ENCODE measurements around the gene MTUS2.

The MTUS2 gene

GRCh38 chr13:29526741-29527140 is 706.6 kb downstream of the MTUS2 start:
- DNase-seq (ENCODE audit: low read depth) = no peak

GRCh38 chr13:29527511-29527910 is 707.4 kb downstream of the MTUS2 start:
- DNase-seq (ENCODE audit: low read depth) = no peak

- no peak for DNase-seq (ENCODE audit: low read depth)
Measured at GRCh38 chr13:29527916-29528315, 707.8 kb downstream of the MTUS2 start.

GRCh38 chr13:29529754-29530153 is 709.6 kb downstream of the MTUS2 start:
- no peak for DNase-seq (ENCODE audit: low read depth)

GRCh38 chr13:29530901-29531300 is 710.8 kb downstream of the MTUS2 start:
- no peak for DNase-seq (ENCODE audit: low read depth)

- DNase-seq (ENCODE audit: low read depth) = no peak
Measured at GRCh38 chr13:29532116-29532515, 712.0 kb downstream of the MTUS2 start.

- DNase-seq (ENCODE audit: low read depth) = no peak
Measured at GRCh38 chr13:29532821-29533220, 712.7 kb downstream of the MTUS2 start.

GRCh38 chr13:29534083-29534482 is 713.9 kb downstream of the MTUS2 start:
- DNase-seq (ENCODE audit: low read depth) = no peak

- DNase-seq (ENCODE audit: low read depth) = no peak
Measured at GRCh38 chr13:29535663-29536655, 715.8 kb downstream of the MTUS2 start.

GRCh38 chr13:29536853-29537252 is 716.7 kb downstream of the MTUS2 start:
- DNase-seq (ENCODE audit: low read depth) = no peak

- DNase-seq (ENCODE audit: low read depth) = no peak
Measured at GRCh38 chr13:29537736-29538651, 717.9 kb downstream of the MTUS2 start.

- no peak for DNase-seq (ENCODE audit: low read depth)
Measured at GRCh38 chr13:29538652-29539040, 718.5 kb downstream of the MTUS2 start.

GRCh38 chr13:29539856-29540255 is 719.7 kb downstream of the MTUS2 start:
- no peak for DNase-seq (ENCODE audit: low read depth)

GRCh38 chr13:29540334-29540733 is 720.2 kb downstream of the MTUS2 start:
- no peak for DNase-seq (ENCODE audit: low read depth)

- DNase-seq (ENCODE audit: low read depth) = no peak
Measured at GRCh38 chr13:29540799-29541198, 720.7 kb downstream of the MTUS2 start.

- DNase-seq (ENCODE audit: low read depth) = no peak
Measured at GRCh38 chr13:29541400-29541799, 721.3 kb downstream of the MTUS2 start.

- no peak for DNase-seq (ENCODE audit: low read depth)
Measured at GRCh38 chr13:29542381-29542780, 722.2 kb downstream of the MTUS2 start.

GRCh38 chr13:29543230-29544215 is 723.4 kb downstream of the MTUS2 start:
- peak; percentile 77 for DNase-seq (ENCODE audit: low read depth)

GRCh38 chr13:29545988-29546387 is 725.8 kb downstream of the MTUS2 start:
- DNase-seq (ENCODE audit: low read depth) = no peak

- DNase-seq (ENCODE audit: low read depth) = no peak
Measured at GRCh38 chr13:29546662-29547061, 726.5 kb downstream of the MTUS2 start.

- no peak for DNase-seq (ENCODE audit: low read depth)
Measured at GRCh38 chr13:29547153-29547552, 727.0 kb downstream of the MTUS2 start.
